ENCODE measurements around the gene RPGR.
A peak's percentile ranks its signal among the peaks of the same experiment; 100 is the strongest.

The RPGR gene

DNA sequence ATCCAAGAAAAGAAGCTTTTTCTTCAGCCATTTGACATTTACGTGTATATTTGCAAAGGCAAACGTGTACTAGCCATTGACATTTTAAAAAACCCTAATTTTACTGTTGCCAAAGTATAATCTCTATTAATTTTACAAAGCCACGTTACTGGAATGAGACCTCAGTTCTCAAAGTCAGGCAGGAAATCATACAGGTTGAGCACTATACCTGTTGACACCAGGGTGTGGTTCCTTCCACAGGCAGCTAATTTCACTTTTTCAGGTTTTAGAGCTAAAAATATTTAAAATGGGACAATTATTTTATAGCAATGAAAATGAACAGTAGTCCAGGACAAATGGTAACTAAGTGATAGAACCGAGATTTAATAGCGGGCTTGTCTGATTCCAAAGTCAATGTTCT lies 6.5 kb downstream of the RPGR start:
- Histone ChIP-seq H3K9me3 (replicated peaks; ENCODE audit: low read length) (no peaks in the 10 kb centered on the region), H3K4me1 (ENCODE audit: control insufficient read depth, insufficient read depth, low read length) (peaks cover 26% of the 10 kb centered on the region), H3K4me2 (ENCODE audit: low read length) (no peak overlapping the region), H3K36me3 (ENCODE audit: insufficient read depth, low read length) (peaks cover 2% of the 10 kb centered on the region), H3K27me3 (ENCODE audit: control insufficient read depth, insufficient read depth, low read length) (no peaks in the 10 kb centered on the region), H3K4me3 (ENCODE audit: low read length) (no peak overlapping the region), H3K9ac (ENCODE audit: low read depth, low read length) (no peak overlapping the region)

GRCh38 chrX:38318606-38319005 lies 8.7 kb downstream of the RPGR start:
- Histone ChIP-seq H3K36me3 (ENCODE audit: insufficient read depth, low read length) (peaks cover 2% of the 10 kb centered on the region), H3K9me3 (replicated peaks; ENCODE audit: low read length) (no peaks in the 10 kb centered on the region), H3K27me3 (ENCODE audit: control insufficient read depth, insufficient read depth, low read length) (no peaks in the 10 kb centered on the region), H3K9ac (ENCODE audit: low read depth, low read length) (peak overlapping the region; percentile 39), H3K4me2 (ENCODE audit: low read length) (peak overlapping the region; percentile 64), H3K4me3 (ENCODE audit: low read length) (no peak overlapping the region), H3K4me1 (ENCODE audit: control insufficient read depth, insufficient read depth, low read length) (peaks cover 13% of the 10 kb centered on the region)

GRCh38 chrX:38318196-38318595 lies 9.1 kb downstream of the RPGR start:
- Histone ChIP-seq H3K36me3 (ENCODE audit: insufficient read depth, low read length) (peaks cover 2% of the 10 kb centered on the region), H3K9me3 (replicated peaks; ENCODE audit: low read length) (no peaks in the 10 kb centered on the region), H3K27me3 (ENCODE audit: control insufficient read depth, insufficient read depth, low read length) (no peaks in the 10 kb centered on the region), H3K4me1 (ENCODE audit: control insufficient read depth, insufficient read depth, low read length) (peaks cover 17% of the 10 kb centered on the region), H3K4me2 (ENCODE audit: low read length) (peak overlapping the region; percentile 64), H3K9ac (ENCODE audit: low read depth, low read length) (peak overlapping the region; percentile 39), H3K4me3 (ENCODE audit: low read length) (no peak overlapping the region)

GRCh38 chrX:38315186-38315585 lies 12.1 kb downstream of the RPGR start:
- Histone ChIP-seq H3K9me3 (replicated peaks; ENCODE audit: low read length) (no peaks in the 10 kb centered on the region), H3K36me3 (ENCODE audit: insufficient read depth, low read length) (peaks cover 2% of the 10 kb centered on the region), H3K9ac (ENCODE audit: low read depth, low read length) (no peak overlapping the region), H3K4me3 (ENCODE audit: low read length) (no peak overlapping the region), H3K27me3 (ENCODE audit: control insufficient read depth, insufficient read depth, low read length) (no peaks in the 10 kb centered on the region), H3K4me1 (ENCODE audit: control insufficient read depth, insufficient read depth, low read length) (peaks cover 36% of the 10 kb centered on the region), H3K4me2 (ENCODE audit: low read length) (no peak overlapping the region)

GRCh38 chrX:38313190-38313589 lies 14.1 kb downstream of the RPGR start:
- H3K27me3 ChIP-seq (ENCODE audit: control insufficient read depth, insufficient read depth, low read length) = no peaks in the 10 kb centered on the region
- no peaks in the 10 kb centered on the region for H3K9me3 ChIP-seq (replicated peaks; ENCODE audit: low read length)
- peaks cover 5% of the 10 kb centered on the region for H3K36me3 ChIP-seq (ENCODE audit: insufficient read depth, low read length)
- H3K4me1 ChIP-seq (ENCODE audit: control insufficient read depth, insufficient read depth, low read length) = peaks cover 27% of the 10 kb centered on the region
- H3K4me2 ChIP-seq (ENCODE audit: low read length) = peak overlapping the region; percentile 20
- H3K9ac ChIP-seq (ENCODE audit: low read depth, low read length) = peak overlapping the region; percentile 45
- H3K4me3 ChIP-seq (ENCODE audit: low read length) = no peak overlapping the region

- peaks cover 24% of the 10 kb centered on the region for H3K4me1 ChIP-seq (ENCODE audit: control insufficient read depth, insufficient read depth, low read length)
- H3K4me3 ChIP-seq (ENCODE audit: low read length) = no peak overlapping the region
- H3K27me3 ChIP-seq (ENCODE audit: control insufficient read depth, insufficient read depth, low read length) = no peaks in the 10 kb centered on the region
- peaks cover 5% of the 10 kb centered on the region for H3K36me3 ChIP-seq (ENCODE audit: insufficient read depth, low read length)
- no peaks in the 10 kb centered on the region for H3K9me3 ChIP-seq (replicated peaks; ENCODE audit: low read length)
- peak overlapping the region; percentile 20 for H3K4me2 ChIP-seq (ENCODE audit: low read length)
- peak overlapping the region; percentile 45 for H3K9ac ChIP-seq (ENCODE audit: low read depth, low read length)
Observed at GRCh38 chrX:38312436-38312835, 14.9 kb downstream of the RPGR start.

DNA sequence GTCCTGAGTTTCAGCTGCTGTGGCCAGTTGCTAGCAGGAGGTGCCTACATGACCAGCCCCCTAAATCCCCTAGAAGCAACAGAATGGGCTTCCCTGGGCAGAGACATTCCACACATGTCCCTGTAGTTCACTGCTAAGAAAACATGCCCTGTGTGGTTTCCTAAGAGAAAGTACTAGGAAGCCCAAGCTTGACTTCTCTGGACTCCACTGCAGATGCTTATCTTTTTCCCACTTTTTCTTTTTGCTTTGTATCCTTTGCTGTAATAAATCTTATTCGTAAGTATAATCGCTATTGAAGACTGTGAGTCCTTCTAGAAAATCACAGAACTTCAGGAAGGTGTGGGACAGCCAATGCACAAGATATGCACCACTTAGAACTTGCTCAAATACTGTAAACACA lies 15.6 kb downstream of the RPGR start:
- no peaks in the 10 kb centered on the region for H3K9me3 ChIP-seq (replicated peaks; ENCODE audit: low read length)
- peak overlapping the region; percentile 4 for H3K9ac ChIP-seq (ENCODE audit: low read depth, low read length)
- H3K27me3 ChIP-seq (ENCODE audit: control insufficient read depth, insufficient read depth, low read length) = no peaks in the 10 kb centered on the region
- peaks cover 27% of the 10 kb centered on the region for H3K4me1 ChIP-seq (ENCODE audit: control insufficient read depth, insufficient read depth, low read length)
- no peak overlapping the region for H3K4me2 ChIP-seq (ENCODE audit: low read length)
- peaks cover 5% of the 10 kb centered on the region for H3K36me3 ChIP-seq (ENCODE audit: insufficient read depth, low read length)
- H3K4me3 ChIP-seq (ENCODE audit: low read length) = no peak overlapping the region

DNA sequence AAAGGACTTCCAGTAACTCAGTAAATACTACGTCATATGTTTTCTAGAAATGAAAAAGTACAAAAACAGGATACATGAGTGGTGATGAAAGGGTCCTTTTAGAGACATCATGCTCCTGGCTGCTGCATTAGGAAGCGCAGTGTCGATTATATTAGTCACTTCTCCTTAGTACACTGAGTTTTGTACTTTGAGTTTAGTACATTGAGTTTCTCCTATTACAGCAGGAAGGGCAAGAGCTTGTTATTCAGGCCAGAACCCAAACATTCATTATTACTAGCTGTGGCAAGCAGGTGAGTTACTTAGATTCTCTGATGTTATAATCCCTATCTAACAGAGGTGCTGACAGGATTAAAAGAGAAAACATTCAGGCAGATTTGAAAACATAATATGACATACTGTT lies 21.3 kb downstream of the RPGR start:
- H3K9ac ChIP-seq (ENCODE audit: low read depth, low read length) = peak overlapping the region; percentile 25

DNA sequence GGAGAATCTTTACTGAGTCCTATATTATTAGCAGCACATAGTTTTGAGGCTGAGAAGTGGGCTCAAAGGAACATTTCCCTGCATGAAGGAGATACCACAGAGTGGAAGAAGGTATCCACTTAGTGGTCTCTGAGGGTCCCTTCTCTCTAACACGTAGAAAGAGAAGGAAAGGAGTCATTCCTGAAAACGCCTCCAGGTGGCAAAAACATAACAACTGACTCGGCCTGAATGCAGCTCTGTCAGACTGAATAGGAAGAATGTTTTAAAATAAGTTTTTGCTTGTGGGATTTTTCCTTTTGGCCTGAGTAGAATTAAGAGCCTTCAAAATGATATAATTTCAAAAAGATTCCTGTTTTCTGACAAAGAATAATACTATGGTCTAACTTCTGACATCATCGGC lies 23.3 kb downstream of the RPGR start:
- no peaks in the 10 kb centered on the region for H3K27me3 ChIP-seq (ENCODE audit: control insufficient read depth, insufficient read depth, low read length)
- no peak overlapping the region for H3K4me3 ChIP-seq (ENCODE audit: low read length)
- H3K4me1 ChIP-seq (ENCODE audit: control insufficient read depth, insufficient read depth, low read length) = peaks cover 18% of the 10 kb centered on the region
- H3K9ac ChIP-seq (ENCODE audit: low read depth, low read length) = peak overlapping the region; percentile 26
- no peaks in the 10 kb centered on the region for H3K9me3 ChIP-seq (replicated peaks; ENCODE audit: low read length)
- peaks cover 3% of the 10 kb centered on the region for H3K36me3 ChIP-seq (ENCODE audit: insufficient read depth, low read length)
- H3K4me2 ChIP-seq (ENCODE audit: low read length) = no peak overlapping the region

More for the DNA sequence above, 21.3 kb downstream of the RPGR start:
- Histone ChIP-seq H3K4me3 (ENCODE audit: low read length) (no peak overlapping the region), H3K27me3 (ENCODE audit: control insufficient read depth, insufficient read depth, low read length) (no peaks in the 10 kb centered on the region), H3K36me3 (ENCODE audit: insufficient read depth, low read length) (peaks cover 6% of the 10 kb centered on the region), H3K9me3 (replicated peaks; ENCODE audit: low read length) (no peaks in the 10 kb centered on the region), H3K4me2 (ENCODE audit: low read length) (no peak overlapping the region), H3K4me1 (ENCODE audit: control insufficient read depth, insufficient read depth, low read length) (peaks cover 18% of the 10 kb centered on the region)

- H3K4me2 ChIP-seq (ENCODE audit: low read length) = no peak overlapping the region
- H3K36me3 ChIP-seq (ENCODE audit: insufficient read depth, low read length) = no peaks in the 10 kb centered on the region
- no peaks in the 10 kb centered on the region for H3K9me3 ChIP-seq (replicated peaks; ENCODE audit: low read length)
- no peaks in the 10 kb centered on the region for H3K27me3 ChIP-seq (ENCODE audit: control insufficient read depth, insufficient read depth, low read length)
- H3K4me3 ChIP-seq (ENCODE audit: low read length) = no peak overlapping the region
- no peak overlapping the region for H3K9ac ChIP-seq (ENCODE audit: low read depth, low read length)
- H3K4me1 ChIP-seq (ENCODE audit: control insufficient read depth, insufficient read depth, low read length) = no peaks in the 10 kb centered on the region
Observed at GRCh38 chrX:38293741-38294140, 33.6 kb downstream of the RPGR start.

- H3K27me3 ChIP-seq (ENCODE audit: control insufficient read depth, insufficient read depth, low read length) = no peaks in the 10 kb centered on the region
- no peak overlapping the region for H3K9ac ChIP-seq (ENCODE audit: low read depth, low read length)
- no peak overlapping the region for H3K4me3 ChIP-seq (ENCODE audit: low read length)
- no peaks in the 10 kb centered on the region for H3K36me3 ChIP-seq (ENCODE audit: insufficient read depth, low read length)
- H3K4me2 ChIP-seq (ENCODE audit: low read length) = no peak overlapping the region
- no peaks in the 10 kb centered on the region for H3K4me1 ChIP-seq (ENCODE audit: control insufficient read depth, insufficient read depth, low read length)
- no peaks in the 10 kb centered on the region for H3K9me3 ChIP-seq (replicated peaks; ENCODE audit: low read length)
Observed at GRCh38 chrX:38287674-38288073, 39.6 kb downstream of the RPGR start.

DNA sequence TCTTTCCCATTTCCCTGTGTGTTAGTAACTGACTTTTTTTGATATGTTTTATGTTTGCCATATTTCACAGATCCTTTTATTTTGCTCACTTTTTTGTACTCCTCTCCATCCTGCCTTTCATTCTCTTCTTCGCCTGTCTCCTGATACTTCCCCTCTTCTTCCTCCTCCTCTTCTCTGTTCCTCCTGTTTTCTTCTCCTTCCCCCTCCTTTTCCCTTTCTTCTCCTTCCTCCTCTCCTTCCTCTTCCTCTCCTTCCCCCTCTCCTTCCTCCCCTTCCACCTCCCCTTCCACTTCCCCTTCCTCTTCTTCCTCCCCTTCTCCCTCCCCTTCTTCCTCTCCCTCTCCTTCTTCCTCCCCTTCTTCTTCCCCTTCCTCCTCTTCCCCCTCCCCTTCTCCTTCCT lies 41.7 kb downstream of the RPGR start:
- Histone ChIP-seq H3K9me3 (replicated peaks; ENCODE audit: low read length) (no peaks in the 10 kb centered on the region), H3K36me3 (ENCODE audit: insufficient read depth, low read length) (no peaks in the 10 kb centered on the region), H3K27me3 (ENCODE audit: control insufficient read depth, insufficient read depth, low read length) (no peaks in the 10 kb centered on the region), H3K4me1 (ENCODE audit: control insufficient read depth, insufficient read depth, low read length) (no peaks in the 10 kb centered on the region), H3K9ac (ENCODE audit: low read depth, low read length) (no peak overlapping the region), H3K4me2 (ENCODE audit: low read length) (no peak overlapping the region), H3K4me3 (ENCODE audit: low read length) (no peak overlapping the region)

All from skeletal muscle satellite cell (primary cell).